ENCODE results near the gene KRTAP5-3.

Gene KRTAP5-3

GRCh38 chr11:1563697-1564534, 44.3 kb downstream of the KRTAP5-3 start:
- no peak for DNase-seq (ENCODE audit: low spot score)

GRCh38 chr11:1563149-1563638, 45.1 kb downstream of the KRTAP5-3 start:
- no peak for DNase-seq (ENCODE audit: low spot score)

- DNase-seq (ENCODE audit: low spot score): no peak
Observed at GRCh38 chr11:1562469-1563148, 45.7 kb downstream of the KRTAP5-3 start.

GRCh38 chr11:1561955-1562354, 46.3 kb downstream of the KRTAP5-3 start:
- DNase-seq (ENCODE audit: low spot score): no peak

GRCh38 chr11:1561266-1561665, 47.0 kb downstream of the KRTAP5-3 start:
- DNase-seq (ENCODE audit: low spot score): no peak

- no peak for DNase-seq (ENCODE audit: low spot score)
Observed at GRCh38 chr11:1560649-1561251, 47.5 kb downstream of the KRTAP5-3 start.

GRCh38 chr11:1560002-1560648, 48.1 kb downstream of the KRTAP5-3 start:
- no peak for DNase-seq (ENCODE audit: low spot score)

GRCh38 chr11:1559111-1559951, 48.9 kb downstream of the KRTAP5-3 start:
- no peak for DNase-seq (ENCODE audit: low spot score)

GRCh38 chr11:1558775-1559110, 49.5 kb downstream of the KRTAP5-3 start:
- DNase-seq (ENCODE audit: low spot score): no peak

GRCh38 chr11:1557904-1558774, 50.1 kb downstream of the KRTAP5-3 start:
- DNase-seq (ENCODE audit: low spot score): no peak
